Measurements from ENCODE around the gene EIF5. TPM values are rescaled to one million over a fixed set of nuclear protein-coding genes. Genes with fewer than 3 reads are reported as not detected.

EIF5 gene
- total and polyA plus RNA-seq, 4 donors, result 121 to 435 (median 192) TPM

DNA sequence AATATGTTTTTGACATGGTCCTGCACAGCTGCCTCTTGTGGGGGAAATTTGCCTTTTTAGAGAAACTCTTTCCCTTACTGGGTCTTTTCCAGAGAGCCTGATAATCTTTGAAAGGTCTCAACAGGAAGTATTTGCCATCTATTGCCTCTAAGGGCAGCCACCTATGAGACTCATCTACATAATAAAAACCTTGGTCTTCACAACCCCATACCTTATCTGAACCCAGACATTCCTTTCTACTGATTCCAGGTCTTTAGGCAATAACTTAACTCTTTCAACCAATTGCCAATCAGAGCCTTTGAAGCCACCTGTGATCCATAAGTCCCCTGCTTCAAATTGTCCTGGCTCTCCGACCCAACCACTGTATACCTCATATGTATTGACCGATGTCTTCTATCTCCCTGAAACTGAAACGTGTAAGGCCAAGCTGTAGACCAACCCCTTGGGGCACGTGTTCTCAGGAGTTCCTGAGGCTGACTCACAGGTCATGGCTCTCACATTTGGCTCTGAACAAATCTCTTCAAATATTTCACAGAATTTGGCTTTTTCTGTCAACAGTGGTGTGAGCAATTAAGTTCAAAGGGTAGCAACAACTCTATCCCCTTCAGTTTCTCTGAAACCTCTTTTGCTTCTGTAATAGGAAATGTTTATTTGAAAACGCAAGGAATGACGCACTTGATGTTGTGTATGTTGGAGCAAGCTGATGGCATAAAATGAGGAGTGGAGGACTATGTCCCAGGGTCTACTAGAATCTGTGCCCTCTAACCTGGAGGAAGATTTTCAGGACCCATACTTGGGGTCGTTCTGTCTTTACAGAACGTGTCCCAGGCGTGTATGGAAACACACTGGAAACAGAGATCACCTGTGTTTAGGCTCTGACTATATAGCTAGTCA, 49.2 kb upstream of the EIF5 start:
- TF ChIP-seq HNF4A (conservative IDR thresholded peaks at IDR 0.05) (peak; percentile 71 to 90), RAD21 (IDR thresholded peaks at IDR 0.05) (peak; percentile 58 to 65), SP1 (IDR thresholded peaks at IDR 0.05) (peak; percentile 85), FOXA2 (IDR thresholded peaks at IDR 0.05) (peak; percentile 76), HNF4G (IDR thresholded peaks at IDR 0.05) (peak; percentile 24), YY1 (IDR thresholded peaks at IDR 0.05) (peak; percentile 76), RXRA (IDR thresholded peaks at IDR 0.05) (peak; percentile 90 to 96), EGR1 (IDR thresholded peaks at IDR 0.05; ENCODE audit: low read depth in 2 of 2) (peak in 1 of 2 donors; percentile 37), FOXA1 (IDR thresholded peaks at IDR 0.05) (peak; percentile 71), NR2F2 (IDR thresholded peaks at IDR 0.05) (peak; percentile 19), JUND (IDR thresholded peaks at IDR 0.05) (peak; percentile 92 to 97), TAF1 (conservative IDR thresholded peaks at IDR 0.05) (no peak), GABPA (IDR thresholded peaks at IDR 0.05 in 1 of 2, conservative IDR thresholded peaks at IDR 0.05 in 1 of 2) (peak in 1 of 2 donors; percentile 66)
- TF ChIP-seq, protein P1, sequence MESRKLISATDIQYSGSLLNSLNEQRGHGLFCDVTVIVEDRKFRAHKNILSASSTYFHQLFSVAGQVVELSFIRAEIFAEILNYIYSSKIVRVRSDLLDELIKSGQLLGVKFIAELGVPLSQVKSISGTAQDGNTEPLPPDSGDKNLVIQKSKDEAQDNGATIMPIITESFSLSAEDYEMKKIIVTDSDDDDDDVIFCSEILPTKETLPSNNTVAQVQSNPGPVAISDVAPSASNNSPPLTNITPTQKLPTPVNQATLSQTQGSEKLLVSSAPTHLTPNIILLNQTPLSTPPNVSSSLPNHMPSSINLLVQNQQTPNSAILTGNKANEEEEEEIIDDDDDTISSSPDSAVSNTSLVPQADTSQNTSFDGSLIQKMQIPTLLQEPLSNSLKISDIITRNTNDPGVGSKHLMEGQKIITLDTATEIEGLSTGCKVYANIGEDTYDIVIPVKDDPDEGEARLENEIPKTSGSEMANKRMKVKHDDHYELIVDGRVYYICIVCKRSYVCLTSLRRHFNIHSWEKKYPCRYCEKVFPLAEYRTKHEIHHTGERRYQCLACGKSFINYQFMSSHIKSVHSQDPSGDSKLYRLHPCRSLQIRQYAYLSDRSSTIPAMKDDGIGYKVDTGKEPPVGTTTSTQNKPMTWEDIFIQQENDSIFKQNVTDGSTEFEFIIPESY (IDR thresholded peaks at IDR 0.05), result peak; percentile 81
- TF ChIP-seq, protein P2, sequence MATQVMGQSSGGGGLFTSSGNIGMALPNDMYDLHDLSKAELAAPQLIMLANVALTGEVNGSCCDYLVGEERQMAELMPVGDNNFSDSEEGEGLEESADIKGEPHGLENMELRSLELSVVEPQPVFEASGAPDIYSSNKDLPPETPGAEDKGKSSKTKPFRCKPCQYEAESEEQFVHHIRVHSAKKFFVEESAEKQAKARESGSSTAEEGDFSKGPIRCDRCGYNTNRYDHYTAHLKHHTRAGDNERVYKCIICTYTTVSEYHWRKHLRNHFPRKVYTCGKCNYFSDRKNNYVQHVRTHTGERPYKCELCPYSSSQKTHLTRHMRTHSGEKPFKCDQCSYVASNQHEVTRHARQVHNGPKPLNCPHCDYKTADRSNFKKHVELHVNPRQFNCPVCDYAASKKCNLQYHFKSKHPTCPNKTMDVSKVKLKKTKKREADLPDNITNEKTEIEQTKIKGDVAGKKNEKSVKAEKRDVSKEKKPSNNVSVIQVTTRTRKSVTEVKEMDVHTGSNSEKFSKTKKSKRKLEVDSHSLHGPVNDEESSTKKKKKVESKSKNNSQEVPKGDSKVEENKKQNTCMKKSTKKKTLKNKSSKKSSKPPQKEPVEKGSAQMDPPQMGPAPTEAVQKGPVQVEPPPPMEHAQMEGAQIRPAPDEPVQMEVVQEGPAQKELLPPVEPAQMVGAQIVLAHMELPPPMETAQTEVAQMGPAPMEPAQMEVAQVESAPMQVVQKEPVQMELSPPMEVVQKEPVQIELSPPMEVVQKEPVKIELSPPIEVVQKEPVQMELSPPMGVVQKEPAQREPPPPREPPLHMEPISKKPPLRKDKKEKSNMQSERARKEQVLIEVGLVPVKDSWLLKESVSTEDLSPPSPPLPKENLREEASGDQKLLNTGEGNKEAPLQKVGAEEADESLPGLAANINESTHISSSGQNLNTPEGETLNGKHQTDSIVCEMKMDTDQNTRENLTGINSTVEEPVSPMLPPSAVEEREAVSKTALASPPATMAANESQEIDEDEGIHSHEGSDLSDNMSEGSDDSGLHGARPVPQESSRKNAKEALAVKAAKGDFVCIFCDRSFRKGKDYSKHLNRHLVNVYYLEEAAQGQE (IDR thresholded peaks at IDR 0.05), result peak; percentile 68
- TF ChIP-seq, protein P3, sequence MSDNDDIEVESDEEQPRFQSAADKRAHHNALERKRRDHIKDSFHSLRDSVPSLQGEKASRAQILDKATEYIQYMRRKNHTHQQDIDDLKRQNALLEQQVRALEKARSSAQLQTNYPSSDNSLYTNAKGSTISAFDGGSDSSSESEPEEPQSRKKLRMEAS (IDR thresholded peaks at IDR 0.05), result peak; percentile 95
- TF ChIP-seq, protein P4, sequence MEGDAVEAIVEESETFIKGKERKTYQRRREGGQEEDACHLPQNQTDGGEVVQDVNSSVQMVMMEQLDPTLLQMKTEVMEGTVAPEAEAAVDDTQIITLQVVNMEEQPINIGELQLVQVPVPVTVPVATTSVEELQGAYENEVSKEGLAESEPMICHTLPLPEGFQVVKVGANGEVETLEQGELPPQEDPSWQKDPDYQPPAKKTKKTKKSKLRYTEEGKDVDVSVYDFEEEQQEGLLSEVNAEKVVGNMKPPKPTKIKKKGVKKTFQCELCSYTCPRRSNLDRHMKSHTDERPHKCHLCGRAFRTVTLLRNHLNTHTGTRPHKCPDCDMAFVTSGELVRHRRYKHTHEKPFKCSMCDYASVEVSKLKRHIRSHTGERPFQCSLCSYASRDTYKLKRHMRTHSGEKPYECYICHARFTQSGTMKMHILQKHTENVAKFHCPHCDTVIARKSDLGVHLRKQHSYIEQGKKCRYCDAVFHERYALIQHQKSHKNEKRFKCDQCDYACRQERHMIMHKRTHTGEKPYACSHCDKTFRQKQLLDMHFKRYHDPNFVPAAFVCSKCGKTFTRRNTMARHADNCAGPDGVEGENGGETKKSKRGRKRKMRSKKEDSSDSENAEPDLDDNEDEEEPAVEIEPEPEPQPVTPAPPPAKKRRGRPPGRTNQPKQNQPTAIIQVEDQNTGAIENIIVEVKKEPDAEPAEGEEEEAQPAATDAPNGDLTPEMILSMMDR (IDR thresholded peaks at IDR 0.05; ENCODE audit: low read depth, low read length, missing input control), result no peak
- TF ChIP-seq, protein P5, sequence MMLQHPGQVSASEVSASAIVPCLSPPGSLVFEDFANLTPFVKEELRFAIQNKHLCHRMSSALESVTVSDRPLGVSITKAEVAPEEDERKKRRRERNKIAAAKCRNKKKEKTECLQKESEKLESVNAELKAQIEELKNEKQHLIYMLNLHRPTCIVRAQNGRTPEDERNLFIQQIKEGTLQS (IDR thresholded peaks at IDR 0.05), result peak; percentile 78
- no peak for DNase-seq (ENCODE audit: low spot score)
- WGBS, result 42% methylated on average over 9 of the region's 9 CpGs

More for the DNA sequence above, 49.2 kb upstream of the EIF5 start:
- Histone ChIP-seq H3K27me3 (ENCODE audit: control insufficient read depth in 4 of 4, insufficient read depth in 4 of 4, low read length in 3 of 4) (no peaks in the 10 kb centered on the region), H3K4me1 (ENCODE audit: control insufficient read depth in 4 of 4, insufficient read depth in 4 of 4, low read length in 3 of 4) (peaks cover 2 to 19% (median 10%) of the 10 kb centered on the region in 4 donors), H3K9me3 (ENCODE audit: control insufficient read depth in 4 of 4, low read length in 3 of 4) (no peaks in the 10 kb centered on the region), H3K9ac (ENCODE audit: low read depth in 1 of 2, low read length in 2 of 2) (no peak overlapping the region), H3K36me3 (ENCODE audit: control insufficient read depth in 4 of 4, insufficient read depth in 3 of 4, low read depth in 1 of 4, low read length in 3 of 4) (no peaks in the 10 kb centered on the region), H3K4me3 (ENCODE audit: low read depth in 1 of 3, low read length in 3 of 3) (no peak overlapping the region), H3K27ac (ENCODE audit: low read depth in 1 of 2, low read length in 2 of 2) (peak overlapping the region; percentile 57 to 81)

Data from liver (tissue), 9 donors.